Measurements from ENCODE around the gene RADIL. TPM values are rescaled to one million over a fixed set of nuclear protein-coding genes. Genes with fewer than 3 reads are reported as not detected.

Gene RADIL
- total RNA-seq, 6 donors from 2014 or later: 7.9 to 42.8 (median 13.0) TPM

GRCh38 chr7:4782333-4783291, 100.9 kb downstream of the RADIL start:
- Histone ChIP-seq H3K4me1 (peaks cover 3 to 8% (median 4%) of the 10 kb centered on the region in 4 donors), H3K4me3 (no peak overlapping the region), H3K9me3 (no peaks in the 10 kb centered on the region), H3K27me3 (no peaks in the 10 kb centered on the region), H3K36me3 (peaks cover 19 to 71% (median 68%) of the 10 kb centered on the region in 4 donors), H3K27ac (no peak overlapping the region)
- 91 to 96% methylated on average over 21 to 36 of the region's 36 CpGs for WGBS, 2 donors
- no peak for TF ChIP-seq EP300 (IDR thresholded peaks at IDR 0.05)
- TF ChIP-seq CTCF (IDR thresholded peaks at IDR 0.05): no peak
- TF ChIP-seq POLR2A (IDR thresholded peaks at IDR 0.05): no peak
- no peak for TF ChIP-seq POLR2AphosphoS5 (IDR thresholded peaks at IDR 0.05)
- ATAC-seq (ENCODE audit: low FRiP score in 2 of 2) (no peak), DNase-seq (no peak)

- ATAC-seq (ENCODE audit: low FRiP score in 2 of 2) (no peak), DNase-seq (peak in 1 of 2 donors; percentile 75)
- Histone ChIP-seq H3K36me3 (peaks cover 15 to 64% (median 57%) of the 10 kb centered on the region in 4 donors), H3K27me3 (no peaks in the 10 kb centered on the region), H3K4me1 (peaks cover 10 to 19% (median 12%) of the 10 kb centered on the region in 4 donors), H3K27ac (no peak overlapping the region), H3K4me3 (no peak overlapping the region), H3K9me3 (no peaks in the 10 kb centered on the region)
- TF ChIP-seq CTCF (IDR thresholded peaks at IDR 0.05): no peak
- TF ChIP-seq EP300 (IDR thresholded peaks at IDR 0.05): no peak
- TF ChIP-seq POLR2A (IDR thresholded peaks at IDR 0.05): no peak
- TF ChIP-seq POLR2AphosphoS5 (IDR thresholded peaks at IDR 0.05): no peak
- WGBS, 2 donors: 93 to 95% methylated on average over 10 to 27 of the region's 27 CpGs
Measured at GRCh38 chr7:4781366-4782069, 102.0 kb downstream of the RADIL start.

- DNase-seq (no peak), ATAC-seq (ENCODE audit: low FRiP score in 2 of 2) (no peak)
- no peak overlapping the region for H3K27ac ChIP-seq
- no peaks in the 10 kb centered on the region for H3K9me3 ChIP-seq
- peaks cover 18 to 32% (median 24%) of the 10 kb centered on the region in 4 donors for H3K4me1 ChIP-seq
- 94 to 96% methylated on average over 5 of the region's 5 CpGs for WGBS, 2 donors
- H3K4me3 ChIP-seq: no peak overlapping the region
- no peak for TF ChIP-seq POLR2AphosphoS5 (IDR thresholded peaks at IDR 0.05)
- TF ChIP-seq CTCF (IDR thresholded peaks at IDR 0.05): no peak
- TF ChIP-seq POLR2A (IDR thresholded peaks at IDR 0.05): no peak
- TF ChIP-seq EP300 (IDR thresholded peaks at IDR 0.05): no peak
- peaks cover 13 to 40% (median 34%) of the 10 kb centered on the region in 4 donors for H3K36me3 ChIP-seq
- no peaks in the 10 kb centered on the region for H3K27me3 ChIP-seq
Measured at GRCh38 chr7:4779118-4779517, 104.4 kb downstream of the RADIL start.

GRCh38 chr7:4775848-4776623, 107.5 kb downstream of the RADIL start:
- WGBS, 2 donors: 21 to 27% methylated on average over 20 to 32 of the region's 32 CpGs
- peak; percentile 52 to 58 for ATAC-seq (ENCODE audit: low FRiP score in 2 of 2)
- TF ChIP-seq POLR2AphosphoS5 (IDR thresholded peaks at IDR 0.05) (no peak), POLR2A (IDR thresholded peaks at IDR 0.05) (no peak), CTCF (IDR thresholded peaks at IDR 0.05) (no peak), EP300 (IDR thresholded peaks at IDR 0.05) (no peak)
- peak in 1 of 2 donors; percentile 59 for DNase-seq
- H3K27ac ChIP-seq: peak overlapping the region; percentile 93 to 98 (median 96)
- peaks cover 20 to 32% (median 25%) of the 10 kb centered on the region in 4 donors for H3K4me1 ChIP-seq
- H3K27me3 ChIP-seq: no peaks in the 10 kb centered on the region
- no peaks in the 10 kb centered on the region for H3K9me3 ChIP-seq
- peak overlapping the region; percentile 91 to 99 (median 96) for H3K4me3 ChIP-seq
- H3K36me3 ChIP-seq: peaks cover 0 to 14% (median 6%) of the 10 kb centered on the region in 4 donors

Measured in upper lobe of left lung (tissue), 6 donors.